WTC11 (cell line): Measurements from ENCODE around the gene MCAT. TPM values are rescaled to one million over a fixed set of nuclear protein-coding genes. Genes with fewer than 3 reads are reported as not detected.

ENCODE experiments used
- ATAC-seq: fragments of 200-7000 bp; cut with Tn5 transposase; 2 replicates; pipeline ENCODE4 v1.10.0; 2021; ENCODE audit warnings: mild to moderate bottlenecking, moderate library complexity
- CTCF ChIA-PET: fragments of 300-600 bp; sonication (Branson Sonifier 250); formaldehyde crosslinking; loops from one replicate; lab custom pipeline; 2021; ENCODE audit warnings: antibody characterized with exemption; lab: Charles Lee
- POLR2A ChIA-PET: fragments of 350-600 bp; sonication (Branson Sonifier 250); formaldehyde crosslinking; loops from one replicate; lab custom pipeline; 2021; ENCODE audit warnings: antibody characterized with exemption; lab: Charles Lee
- DNase-seq: peaks from one replicate; pipeline ENCODE4 v3.0.0; 2021; ENCODE audit warnings: low spot score
- H3K27ac Mint-ChIP-seq: 2 replicates; pipeline ENCODE4 v1.8.0; 2021; ENCODE audit warnings: mixed read lengths
- H3K27me3 Mint-ChIP-seq: 2 replicates; pipeline ENCODE4 v1.8.0; 2021; ENCODE audit warnings: low read depth, mild to moderate bottlenecking, moderate library complexity, mixed read lengths
- H3K36me3 Mint-ChIP-seq: 2 replicates; pipeline ENCODE4 v1.8.0; 2021; ENCODE audit warnings: mixed read lengths
- H3K4me1 Mint-ChIP-seq: 2 replicates; pipeline ENCODE4 v1.8.0; 2022; ENCODE audit warnings: mixed read lengths
- H3K4me3 Mint-ChIP-seq: 2 replicates; pipeline ENCODE4 v1.8.0; 2021; ENCODE audit warnings: mild to moderate bottlenecking, moderate library complexity, mixed read lengths
- H3K9me3 Mint-ChIP-seq: 2 replicates; pipeline ENCODE4 v1.8.0; 2021; ENCODE audit warnings: mixed read lengths
- ATF1 ChIP-seq: sonication (generic); formaldehyde crosslinking; IDR thresholded peaks from 2 replicates; pipeline ENCODE4 v1.8.1; 2023; ENCODE audit warnings: mild to moderate bottlenecking, moderate library complexity, missing genetic modification reagents
- CREB1 ChIP-seq: sonication (generic); formaldehyde crosslinking; IDR thresholded peaks from 2 replicates; pipeline ENCODE4 v1.8.0; 2023; ENCODE audit warnings: mild to moderate bottlenecking, missing genetic modification reagents
- ETV6 ChIP-seq: sonication (generic); formaldehyde crosslinking; IDR thresholded peaks from 2 replicates; pipeline ENCODE4 v1.8.1; 2022; ENCODE audit warnings: mild to moderate bottlenecking, missing genetic modification reagents
- GRHL2 ChIP-seq: fragments of 250-450 bp; sonication (Bioruptor Pico); IDR thresholded peaks from 2 replicates; pipeline ENCODE4 v1.8.0; 2022; ENCODE audit warnings: mild to moderate bottlenecking, moderate library complexity; ENCODE audit not compliant: insufficient replicate concordance, severe bottlenecking
- HMGA2 ChIP-seq: fragments of 250-450 bp; sonication (Bioruptor Pico); IDR thresholded peaks from 2 replicates; pipeline ENCODE4 v1.4.0; 2021; ENCODE audit warnings: mild to moderate bottlenecking, moderate library complexity
- JUN ChIP-seq: sonication (generic); formaldehyde crosslinking; IDR thresholded peaks from 2 replicates; pipeline ENCODE4 v1.8.0; 2023; ENCODE audit warnings: mild to moderate bottlenecking, missing genetic modification reagents
- MLX ChIP-seq: sonication (generic); formaldehyde crosslinking; IDR thresholded peaks from 2 replicates; pipeline ENCODE4 v1.8.1; 2023; ENCODE audit warnings: mild to moderate bottlenecking, missing genetic modification reagents, moderate library complexity
- NFE2L1 ChIP-seq: sonication (generic); formaldehyde crosslinking; IDR thresholded peaks from 2 replicates; pipeline ENCODE4 v1.8.1; 2023; ENCODE audit warnings: missing genetic modification reagents
- NR3C1 ChIP-seq: sonication (generic); formaldehyde crosslinking; conservative IDR thresholded peaks from 2 replicates; pipeline ENCODE4 v1.8.1; 2023; ENCODE audit warnings: low read depth, mild to moderate bottlenecking, missing genetic modification reagents
- TEAD1 ChIP-seq: sonication (generic); formaldehyde crosslinking; IDR thresholded peaks from 2 replicates; pipeline ENCODE4 v1.8.0; 2022; ENCODE audit warnings: mild to moderate bottlenecking, missing genetic modification reagents
- USF1 ChIP-seq: sonication (generic); formaldehyde crosslinking; IDR thresholded peaks from 2 replicates; pipeline ENCODE4 v1.8.0; 2022; ENCODE audit warnings: mild to moderate bottlenecking, missing genetic modification reagents
- USF2 ChIP-seq: sonication (generic); formaldehyde crosslinking; IDR thresholded peaks from 2 replicates; pipeline ENCODE4 v1.8.1; 2023; ENCODE audit warnings: mild to moderate bottlenecking, missing genetic modification reagents, moderate library complexity
- ZNF121 ChIP-seq: sonication (generic); formaldehyde crosslinking; IDR thresholded peaks from 2 replicates; pipeline ENCODE4 v1.8.0; 2023; ENCODE audit warnings: missing genetic modification reagents
- ZNF138 ChIP-seq: sonication (generic); formaldehyde crosslinking; conservative IDR thresholded peaks from 2 replicates; pipeline ENCODE4 v1.8.1; 2022; ENCODE audit warnings: mild to moderate bottlenecking, moderate library complexity, missing genetic modification reagents
- ZNF219 ChIP-seq: sonication (generic); formaldehyde crosslinking; IDR thresholded peaks from 2 replicates; pipeline ENCODE4 v1.8.0; 2023; ENCODE audit warnings: missing genetic modification reagents, mild to moderate bottlenecking, borderline replicate concordance
- ZNF396 ChIP-seq: fragments of 250-450 bp; sonication (Bioruptor Pico); IDR thresholded peaks from 2 replicates; pipeline ENCODE4 v1.8.0; 2021; ENCODE audit warnings: mild to moderate bottlenecking, moderate library complexity, borderline replicate concordance
- total RNA-seq: library from RNA; stranded (reverse); gene quantifications from 3 replicates; pipeline ENCODE4 v1.2.3, GENCODE V29; 2021
- TF ChIP-seq, protein P1 (sequence below): sonication (generic); formaldehyde crosslinking; IDR thresholded peaks from 2 replicates; pipeline ENCODE4 v1.8.1; 2023; ENCODE audit warnings: mild to moderate bottlenecking, missing genetic modification reagents
- TF ChIP-seq, protein P2 (sequence below): sonication (generic); formaldehyde crosslinking; IDR thresholded peaks from 2 replicates; pipeline ENCODE4 v1.8.1; 2023; ENCODE audit warnings: mild to moderate bottlenecking, moderate library complexity, missing genetic modification reagents
- TF ChIP-seq, protein P3 (sequence below): sonication (generic); formaldehyde crosslinking; IDR thresholded peaks from 2 replicates; pipeline ENCODE4 v1.8.1; 2022; ENCODE audit warnings: mild to moderate bottlenecking, moderate library complexity, missing genetic modification reagents

The MCAT gene
- total RNA-seq, 1 experiment from 2014 or later = 18.5 TPM

DNA sequence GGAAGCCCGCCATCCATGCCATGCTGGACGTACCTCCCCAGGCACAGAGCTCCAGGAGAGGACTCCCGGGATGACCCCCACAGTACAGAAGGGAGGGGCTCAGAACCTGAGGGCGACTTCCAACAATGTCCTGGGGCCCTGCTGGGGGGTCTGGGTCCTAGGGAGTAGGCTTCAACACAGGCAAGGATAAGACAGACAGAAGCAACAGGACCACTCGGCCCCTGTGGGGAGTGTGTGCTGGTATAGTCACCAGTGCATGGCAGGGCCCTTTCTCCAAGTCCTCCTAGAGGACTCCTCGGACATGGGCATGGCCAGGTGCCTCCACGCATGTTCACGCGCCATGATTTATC, 26.9 kb upstream of the MCAT start:
- no peak for DNase-seq
- TF ChIP-seq ETV6 (CRISPR knock-in tag) (no peak), TEAD1 (CRISPR knock-in tag) (no peak), HMGA2 (CRISPR knock-in tag) (no peak), USF1 (no peak)
- TF ChIP-seq, protein P1, sequence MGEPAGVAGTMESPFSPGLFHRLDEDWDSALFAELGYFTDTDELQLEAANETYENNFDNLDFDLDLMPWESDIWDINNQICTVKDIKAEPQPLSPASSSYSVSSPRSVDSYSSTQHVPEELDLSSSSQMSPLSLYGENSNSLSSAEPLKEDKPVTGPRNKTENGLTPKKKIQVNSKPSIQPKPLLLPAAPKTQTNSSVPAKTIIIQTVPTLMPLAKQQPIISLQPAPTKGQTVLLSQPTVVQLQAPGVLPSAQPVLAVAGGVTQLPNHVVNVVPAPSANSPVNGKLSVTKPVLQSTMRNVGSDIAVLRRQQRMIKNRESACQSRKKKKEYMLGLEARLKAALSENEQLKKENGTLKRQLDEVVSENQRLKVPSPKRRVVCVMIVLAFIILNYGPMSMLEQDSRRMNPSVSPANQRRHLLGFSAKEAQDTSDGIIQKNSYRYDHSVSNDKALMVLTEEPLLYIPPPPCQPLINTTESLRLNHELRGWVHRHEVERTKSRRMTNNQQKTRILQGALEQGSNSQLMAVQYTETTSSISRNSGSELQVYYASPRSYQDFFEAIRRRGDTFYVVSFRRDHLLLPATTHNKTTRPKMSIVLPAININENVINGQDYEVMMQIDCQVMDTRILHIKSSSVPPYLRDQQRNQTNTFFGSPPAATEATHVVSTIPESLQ (CRISPR knock-in tag) = no peak
- TF ChIP-seq, protein P2, sequence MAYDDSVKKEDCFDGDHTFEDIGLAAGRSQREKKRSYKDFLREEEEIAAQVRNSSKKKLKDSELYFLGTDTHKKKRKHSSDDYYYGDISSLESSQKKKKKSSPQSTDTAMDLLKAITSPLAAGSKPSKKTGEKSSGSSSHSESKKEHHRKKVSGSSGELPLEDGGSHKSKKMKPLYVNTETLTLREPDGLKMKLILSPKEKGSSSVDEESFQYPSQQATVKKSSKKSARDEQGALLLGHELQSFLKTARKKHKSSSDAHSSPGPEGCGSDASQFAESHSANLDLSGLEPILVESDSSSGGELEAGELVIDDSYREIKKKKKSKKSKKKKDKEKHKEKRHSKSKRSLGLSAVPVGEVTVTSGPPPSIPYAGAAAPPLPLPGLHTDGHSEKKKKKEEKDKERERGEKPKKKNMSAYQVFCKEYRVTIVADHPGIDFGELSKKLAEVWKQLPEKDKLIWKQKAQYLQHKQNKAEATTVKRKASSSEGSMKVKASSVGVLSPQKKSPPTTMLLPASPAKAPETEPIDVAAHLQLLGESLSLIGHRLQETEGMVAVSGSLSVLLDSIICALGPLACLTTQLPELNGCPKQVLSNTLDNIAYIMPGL = no peak
- no peak for ATAC-seq
- peak overlapping the region; percentile 53; the same call in 1 of the 2 replicates for H3K27ac Mint-ChIP-seq
- ChIA-PET CTCF (interaction anchor here (1.8 kb wide), 1 partner anchor 59 kb away, joined by 6 read pairs; no protein-coding TSS in a partner anchor), POLR2A (interaction anchor here (0.6 kb wide), 1 partner anchor 296 kb away, joined by 3 read pairs; no protein-coding TSS in a partner anchor)
- H3K9me3 Mint-ChIP-seq = no peaks in the 10 kb centered on the region
- no peak overlapping the region for H3K4me3 Mint-ChIP-seq
- H3K36me3 Mint-ChIP-seq = peaks cover 44% of the 10 kb centered on the region
- H3K27me3 Mint-ChIP-seq = no peaks in the 10 kb centered on the region
- no peaks in the 10 kb centered on the region for H3K4me1 Mint-ChIP-seq

DNA sequence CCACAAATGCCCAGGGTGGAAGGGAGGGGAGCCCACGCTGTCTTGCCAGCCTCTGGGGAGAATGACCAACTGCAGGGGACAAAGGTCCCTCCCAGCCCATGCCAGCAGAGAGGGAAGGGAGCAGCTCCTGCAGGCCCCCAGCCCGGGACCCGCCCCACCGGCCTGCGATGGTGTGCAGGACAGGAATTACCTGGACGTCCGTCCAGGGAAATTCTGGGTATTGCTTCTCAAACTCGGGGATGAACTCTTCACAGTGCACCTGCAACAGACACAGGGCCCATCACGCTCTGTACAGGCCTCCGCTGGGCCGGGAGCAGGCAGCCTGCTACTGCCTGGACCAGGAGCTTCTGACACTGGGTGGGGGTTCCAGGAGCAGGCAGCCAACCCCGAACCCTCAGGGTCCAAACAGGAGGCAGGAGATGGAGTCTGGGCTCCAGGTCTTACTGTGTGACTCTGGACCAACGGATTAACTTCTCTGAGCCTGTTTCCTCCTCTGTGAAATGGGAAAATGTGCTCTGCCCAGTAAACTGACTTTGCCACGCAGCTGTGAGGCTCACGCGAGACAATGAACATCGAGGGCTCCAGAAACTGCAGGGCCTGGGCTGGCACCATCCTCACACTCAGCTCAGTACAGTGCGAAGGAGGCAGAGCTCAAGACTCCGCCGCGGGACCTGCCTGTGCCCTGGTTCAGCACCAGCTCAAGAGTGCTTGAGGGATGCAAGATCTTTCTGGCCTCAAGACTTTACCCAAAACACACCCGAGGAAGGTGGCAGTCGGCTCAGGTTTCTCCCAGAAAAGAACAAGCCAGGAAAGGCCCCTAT, 26.3 kb upstream of the MCAT start:
- no peak for ATAC-seq
- POLR2A ChIA-PET = interaction anchor here (0.6 kb wide), 1 partner anchor 295 kb away, joined by 3 read pairs; no protein-coding TSS in a partner anchor
- no peak overlapping the region for H3K4me3 Mint-ChIP-seq
- no peak overlapping the region for H3K27ac Mint-ChIP-seq
- no peak for TF ChIP-seq NFE2L1 (CRISPR knock-in tag)
- no peak for TF ChIP-seq ATF1 (CRISPR knock-in tag)
- TF ChIP-seq ZNF396 (CRISPR knock-in tag) = no peak
- TF ChIP-seq MLX (CRISPR knock-in tag) = no peak
- TF ChIP-seq, protein P3, sequence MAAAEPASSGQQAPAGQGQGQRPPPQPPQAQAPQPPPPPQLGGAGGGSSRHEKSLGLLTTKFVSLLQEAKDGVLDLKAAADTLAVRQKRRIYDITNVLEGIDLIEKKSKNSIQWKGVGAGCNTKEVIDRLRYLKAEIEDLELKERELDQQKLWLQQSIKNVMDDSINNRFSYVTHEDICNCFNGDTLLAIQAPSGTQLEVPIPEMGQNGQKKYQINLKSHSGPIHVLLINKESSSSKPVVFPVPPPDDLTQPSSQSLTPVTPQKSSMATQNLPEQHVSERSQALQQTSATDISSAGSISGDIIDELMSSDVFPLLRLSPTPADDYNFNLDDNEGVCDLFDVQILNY (CRISPR knock-in tag) = no peak
- TF ChIP-seq, all 79 proteins: peak for 0
- H3K36me3 Mint-ChIP-seq = peaks cover 44% of the 10 kb centered on the region
- no peak for DNase-seq
- CTCF ChIA-PET = interaction anchor here (0.7 to 1.8 kb wide), 2 partner anchors 59 to 104 kb away, joined by 3 to 6 read pairs; no protein-coding TSS in a partner anchor
- no peaks in the 10 kb centered on the region for H3K27me3 Mint-ChIP-seq
- no peaks in the 10 kb centered on the region for H3K9me3 Mint-ChIP-seq
- no peaks in the 10 kb centered on the region for H3K4me1 Mint-ChIP-seq

DNA sequence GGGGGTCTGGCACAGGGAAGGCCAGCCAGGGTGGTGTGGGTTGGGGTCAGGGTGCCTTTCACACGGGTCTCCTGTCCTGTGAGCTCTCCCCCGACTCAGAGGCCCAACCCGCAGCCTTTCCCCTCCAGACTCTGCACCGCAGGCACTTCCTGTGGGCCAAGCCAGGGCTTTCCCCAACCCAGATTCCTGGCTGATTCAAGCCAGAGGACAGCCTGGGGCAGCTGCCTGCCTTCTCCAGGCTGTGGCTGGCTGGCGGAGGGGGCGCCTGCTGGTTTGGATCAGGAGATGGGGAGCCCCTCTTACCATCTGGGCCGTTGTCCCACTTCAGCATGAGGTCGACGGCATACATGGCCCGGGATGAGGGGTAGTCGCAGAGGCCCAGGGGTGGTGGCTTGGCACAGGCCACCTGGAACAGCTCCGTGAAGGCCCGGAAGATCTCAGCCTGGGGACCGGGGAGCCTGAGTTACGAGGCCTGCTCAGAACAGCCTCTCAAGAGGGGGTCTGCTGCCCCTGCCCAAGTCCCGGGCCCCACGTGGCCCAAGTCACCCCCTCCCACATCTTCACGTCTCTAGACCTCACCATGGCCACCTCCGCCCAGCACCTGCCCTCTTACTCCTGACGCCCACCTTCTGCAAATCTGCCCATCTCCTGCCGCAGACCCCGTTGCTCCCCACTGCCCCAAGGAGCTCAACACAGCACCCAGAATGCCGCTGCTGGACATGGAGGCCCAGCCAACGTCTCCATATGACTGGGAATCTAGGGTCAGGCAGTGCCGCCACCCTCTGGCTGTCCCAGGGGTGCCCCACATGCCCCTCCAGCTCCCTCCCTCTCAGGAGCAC, 25.5 kb upstream of the MCAT start:
- ChIA-PET CTCF (interaction anchor here (0.6 to 0.7 kb wide), 2 partner anchors 105 to 828 kb away, joined by 3 read pairs; no protein-coding TSS in a partner anchor), POLR2A (no interaction called here)
- no peak for ATAC-seq
- no peaks in the 10 kb centered on the region for H3K9me3 Mint-ChIP-seq
- DNase-seq = no peak
- H3K4me3 Mint-ChIP-seq = no peak overlapping the region
- peaks cover 37% of the 10 kb centered on the region for H3K36me3 Mint-ChIP-seq
- H3K4me1 Mint-ChIP-seq = no peaks in the 10 kb centered on the region
- H3K27ac Mint-ChIP-seq = no peak overlapping the region
- no peaks in the 10 kb centered on the region for H3K27me3 Mint-ChIP-seq
- no peak for TF ChIP-seq ZNF121 (CRISPR knock-in tag)
- no peak for TF ChIP-seq NR3C1 (CRISPR knock-in tag)
- no peak for TF ChIP-seq ZNF138 (CRISPR knock-in tag)
- TF ChIP-seq USF2 (CRISPR knock-in tag) = no peak
- TF ChIP-seq ZNF219 (CRISPR knock-in tag) = no peak
- TF ChIP-seq CREB1 = no peak
- no peak for TF ChIP-seq GRHL2 (CRISPR knock-in tag)
- TF ChIP-seq HMGA2 (CRISPR knock-in tag) = no peak
- TF ChIP-seq JUN = no peak
